ENCODE data around the gene ADAMTS13. TPM values are rescaled to one million over a fixed set of nuclear protein-coding genes. Genes with fewer than 3 reads are reported as not detected.
"Not testable (repeated sequence)": the region's sequence is repeated elsewhere in the genome, so short reads cannot be mapped to it uniquely, and the experiment has no call there.

ADAMTS13 gene
- total and polyA plus RNA-seq, 8 donors = 1.2 to 11.1 (median 7.5) TPM

DNA sequence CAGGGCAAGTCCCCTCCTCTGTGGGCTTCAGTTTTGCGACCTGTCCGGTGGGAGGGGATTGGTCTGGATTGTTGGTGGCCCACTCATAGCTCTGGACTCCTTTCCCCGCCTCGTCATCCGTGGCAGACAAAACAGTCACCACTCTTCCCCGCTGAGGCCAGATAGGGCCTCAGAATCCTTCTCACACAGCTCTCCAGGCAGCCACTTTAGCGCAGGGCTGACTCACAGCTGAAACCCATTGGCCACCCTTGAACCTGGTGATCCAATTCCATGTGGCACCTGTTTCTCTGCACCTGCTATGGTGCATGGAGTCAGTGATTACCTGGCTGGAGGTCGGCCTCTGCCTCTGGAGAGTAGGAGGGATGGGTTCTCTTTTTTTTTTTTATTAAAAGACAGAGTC, 21.8 kb downstream of the ADAMTS13 start:
- peak; percentile 73 for ATAC-seq
- DNase-seq = no peak
- Histone ChIP-seq H3K4me3 (no peak overlapping the region), H3K9me3 (no peaks in the 10 kb centered on the region), H3K36me3 (no peaks in the 10 kb centered on the region), H3K27me3 (no peaks in the 10 kb centered on the region), H3K27ac (no peak overlapping the region), H3K4me1 (no peaks in the 10 kb centered on the region)
- TF ChIP-seq, protein P1, sequence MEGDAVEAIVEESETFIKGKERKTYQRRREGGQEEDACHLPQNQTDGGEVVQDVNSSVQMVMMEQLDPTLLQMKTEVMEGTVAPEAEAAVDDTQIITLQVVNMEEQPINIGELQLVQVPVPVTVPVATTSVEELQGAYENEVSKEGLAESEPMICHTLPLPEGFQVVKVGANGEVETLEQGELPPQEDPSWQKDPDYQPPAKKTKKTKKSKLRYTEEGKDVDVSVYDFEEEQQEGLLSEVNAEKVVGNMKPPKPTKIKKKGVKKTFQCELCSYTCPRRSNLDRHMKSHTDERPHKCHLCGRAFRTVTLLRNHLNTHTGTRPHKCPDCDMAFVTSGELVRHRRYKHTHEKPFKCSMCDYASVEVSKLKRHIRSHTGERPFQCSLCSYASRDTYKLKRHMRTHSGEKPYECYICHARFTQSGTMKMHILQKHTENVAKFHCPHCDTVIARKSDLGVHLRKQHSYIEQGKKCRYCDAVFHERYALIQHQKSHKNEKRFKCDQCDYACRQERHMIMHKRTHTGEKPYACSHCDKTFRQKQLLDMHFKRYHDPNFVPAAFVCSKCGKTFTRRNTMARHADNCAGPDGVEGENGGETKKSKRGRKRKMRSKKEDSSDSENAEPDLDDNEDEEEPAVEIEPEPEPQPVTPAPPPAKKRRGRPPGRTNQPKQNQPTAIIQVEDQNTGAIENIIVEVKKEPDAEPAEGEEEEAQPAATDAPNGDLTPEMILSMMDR (IDR thresholded peaks at IDR 0.05) = no peak
- intact Hi-C loops (cut with DNase I) = no loop called here

- Histone ChIP-seq H3K4me3 (no peak overlapping the region), H3K36me3 (no peaks in the 10 kb centered on the region), H3K9me3 (no peaks in the 10 kb centered on the region), H3K27me3 (no peaks in the 10 kb centered on the region), H3K4me1 (no peaks in the 10 kb centered on the region), H3K27ac (no peak overlapping the region)
- TF ChIP-seq, protein P1 (IDR thresholded peaks at IDR 0.05) = no peak
- ATAC-seq (no peak), DNase-seq (no peak)
- intact Hi-C loops (cut with DNase I) = no loop called here
Observed at GRCh38 chr9:133445293-133445969, 23.3 kb downstream of the ADAMTS13 start.

DNA sequence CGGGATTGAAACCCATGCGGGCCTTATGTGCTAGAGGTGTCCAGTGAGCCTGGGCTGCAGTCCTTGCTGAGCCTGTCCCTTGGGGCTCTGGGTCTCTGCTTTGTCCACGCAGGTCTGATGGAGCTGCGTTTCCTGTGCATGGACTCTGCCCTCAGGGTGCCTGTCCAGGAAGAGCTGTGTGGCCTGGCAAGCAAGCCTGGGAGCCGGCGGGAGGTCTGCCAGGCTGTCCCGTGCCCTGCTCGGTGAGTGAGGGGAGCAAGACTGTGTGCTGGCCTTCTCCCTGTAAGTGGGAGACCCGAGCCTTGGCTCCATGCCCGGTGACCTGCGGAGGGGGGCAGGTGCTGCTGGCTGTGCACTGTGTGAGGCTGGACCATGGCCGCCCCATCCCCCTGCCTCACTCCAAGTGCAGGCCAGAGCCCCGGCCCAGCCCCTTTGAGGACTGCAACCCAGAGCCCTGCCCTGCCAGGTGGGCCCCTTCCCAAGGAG, 26.4 kb downstream of the ADAMTS13 start:
- TF ChIP-seq, protein P1 (IDR thresholded peaks at IDR 0.05) = no peak
- Histone ChIP-seq H3K36me3 (no peaks in the 10 kb centered on the region), H3K27me3 (no peaks in the 10 kb centered on the region), H3K9me3 (no peaks in the 10 kb centered on the region), H3K4me3 (no peak overlapping the region), H3K27ac (no peak overlapping the region), H3K4me1 (no peaks in the 10 kb centered on the region)
- DNase-seq (no peak), ATAC-seq (no peak)
- intact Hi-C loops (cut with DNase I) = no loop called here

DNA sequence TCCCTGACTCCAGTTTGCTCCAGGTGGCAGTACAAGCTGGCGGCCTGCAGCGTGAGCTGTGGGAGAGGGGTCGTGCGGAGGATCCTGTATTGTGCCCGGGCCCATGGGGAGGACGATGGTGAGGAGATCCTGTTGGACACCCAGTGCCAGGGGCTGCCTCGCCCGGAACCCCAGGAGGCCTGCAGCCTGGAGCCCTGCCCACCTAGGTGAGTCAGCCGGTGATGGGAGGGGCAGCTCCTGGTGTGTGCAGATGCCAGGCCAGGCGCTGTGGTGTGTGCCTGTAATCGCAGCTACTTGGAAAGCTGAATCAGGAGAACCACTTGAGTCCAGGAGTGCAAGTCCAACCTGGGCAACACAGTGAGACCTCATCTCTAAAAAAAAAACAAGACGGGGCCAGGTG, 27.6 kb downstream of the ADAMTS13 start:
- H3K27me3 ChIP-seq = no peaks in the 10 kb centered on the region
- no peaks in the 10 kb centered on the region for H3K9me3 ChIP-seq
- H3K4me3 ChIP-seq = no peak overlapping the region
- ATAC-seq (peak; percentile 94), DNase-seq (peak in 2 of 4 donors; percentile 60 to 85)
- no peaks in the 10 kb centered on the region for H3K4me1 ChIP-seq
- H3K36me3 ChIP-seq = no peaks in the 10 kb centered on the region
- intact Hi-C loops (cut with DNase I) = no loop called here
- H3K27ac ChIP-seq = no peak overlapping the region
- TF ChIP-seq, protein P1 (IDR thresholded peaks at IDR 0.05) = no peak

DNA sequence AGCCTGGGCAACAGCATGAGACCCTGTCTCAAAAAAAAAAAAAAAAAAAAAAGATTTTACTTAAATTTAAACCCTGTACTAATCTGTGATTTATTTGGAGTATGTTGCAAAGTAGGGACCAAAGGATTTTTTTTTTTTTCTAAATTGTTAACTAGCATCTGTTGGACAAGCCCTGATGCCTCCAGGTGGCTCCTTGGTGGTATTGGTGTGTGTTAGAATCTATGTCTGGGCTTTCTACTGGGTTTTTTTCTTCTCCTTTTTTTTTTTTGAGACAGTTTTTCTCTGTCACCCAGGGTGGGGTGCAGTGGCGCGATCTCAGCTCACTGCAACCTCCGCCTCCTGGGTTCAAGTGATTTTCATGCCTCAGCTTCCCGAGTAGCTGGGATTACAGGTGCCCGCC, 29.7 kb downstream of the ADAMTS13 start:
- H3K27ac ChIP-seq; H3K27me3 ChIP-seq; H3K4me3 ChIP-seq; H3K9me3 ChIP-seq; H3K4me1 ChIP-seq; H3K36me3 ChIP-seq; intact Hi-C loops (cut with DNase I); DNase-seq; ATAC-seq: not testable (repeated sequence)

DNA sequence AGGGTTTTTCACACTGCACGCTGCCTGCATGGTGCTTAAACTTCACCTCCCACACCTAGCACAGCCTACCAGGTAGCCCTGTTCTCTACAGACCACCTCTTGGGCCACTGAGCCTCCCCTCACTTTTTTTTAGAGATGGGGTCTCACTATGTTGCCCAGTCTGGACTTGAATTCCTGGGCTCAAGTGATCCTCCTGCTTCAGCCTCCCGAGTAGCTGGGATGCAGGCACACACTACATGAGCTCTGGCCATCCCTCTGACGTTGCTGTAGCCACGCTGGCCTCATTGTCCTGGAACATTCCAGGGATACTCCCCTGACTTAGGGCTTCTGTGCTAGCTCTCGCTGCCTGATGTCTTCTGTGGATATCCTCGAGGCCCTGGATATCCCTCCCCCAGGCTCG, 30.4 kb downstream of the ADAMTS13 start:
- no peaks in the 10 kb centered on the region for H3K9me3 ChIP-seq
- no peak for ATAC-seq
- TF ChIP-seq, protein P1 (IDR thresholded peaks at IDR 0.05) = no peak
- H3K27ac ChIP-seq = no peak overlapping the region
- no peak for DNase-seq
- no peaks in the 10 kb centered on the region for H3K27me3 ChIP-seq
- intact Hi-C loops (cut with DNase I) = no loop called here
- H3K4me1 ChIP-seq = no peaks in the 10 kb centered on the region
- no peak overlapping the region for H3K4me3 ChIP-seq
- no peaks in the 10 kb centered on the region for H3K36me3 ChIP-seq
